GM12865 (cell line): Measurements from ENCODE around the gene AGFG1.
A peak's percentile ranks its signal among the peaks of the same experiment; 100 is the strongest.
"Not testable (repeated sequence)": the region's sequence is repeated elsewhere in the genome, so short reads cannot be mapped to it uniquely, and the experiment has no call there.

Source experiments
- DNase-seq: peaks from one replicate; pipeline ENCODE4 v3.0.0; 2010; ENCODE audit warnings: low read depth
- H3K4me3 ChIP-seq: 2 replicates; pipeline ENCODE4 v1.5.1; 2011; ENCODE audit warnings: mild to moderate bottlenecking, low read depth, low read length, control low read depth
- TF ChIP-seq, protein P1 (sequence below): IDR thresholded peaks from 2 replicates; pipeline ENCODE4 v1.5.1; 2011; ENCODE audit warnings: low read length, control low read depth, low read depth, inconsistent platforms; ENCODE audit not compliant: insufficient read depth; ENCODE audit errors: missing control alignments

AGFG1 gene

DNA sequence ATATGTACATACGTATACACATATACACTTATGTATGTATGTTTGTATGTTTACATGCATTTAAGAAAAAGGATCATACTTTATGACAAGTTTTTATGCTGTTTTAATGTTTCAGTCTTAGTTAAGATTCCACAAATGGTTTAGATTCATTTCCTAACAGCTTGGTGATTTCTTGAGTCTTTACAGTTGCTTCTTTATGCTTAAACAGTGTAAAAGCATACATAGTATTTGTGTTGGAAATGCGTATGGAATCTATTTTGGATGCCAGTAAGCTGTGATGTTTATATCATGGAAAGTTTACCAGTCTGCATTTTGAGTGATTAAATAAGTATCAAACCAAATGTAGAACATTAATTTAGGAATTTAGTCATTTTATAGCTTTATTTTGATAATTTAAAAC is 55.4 kb downstream of the AGFG1 start:
- DNase-seq, result no peak
- TF ChIP-seq, protein P1, sequence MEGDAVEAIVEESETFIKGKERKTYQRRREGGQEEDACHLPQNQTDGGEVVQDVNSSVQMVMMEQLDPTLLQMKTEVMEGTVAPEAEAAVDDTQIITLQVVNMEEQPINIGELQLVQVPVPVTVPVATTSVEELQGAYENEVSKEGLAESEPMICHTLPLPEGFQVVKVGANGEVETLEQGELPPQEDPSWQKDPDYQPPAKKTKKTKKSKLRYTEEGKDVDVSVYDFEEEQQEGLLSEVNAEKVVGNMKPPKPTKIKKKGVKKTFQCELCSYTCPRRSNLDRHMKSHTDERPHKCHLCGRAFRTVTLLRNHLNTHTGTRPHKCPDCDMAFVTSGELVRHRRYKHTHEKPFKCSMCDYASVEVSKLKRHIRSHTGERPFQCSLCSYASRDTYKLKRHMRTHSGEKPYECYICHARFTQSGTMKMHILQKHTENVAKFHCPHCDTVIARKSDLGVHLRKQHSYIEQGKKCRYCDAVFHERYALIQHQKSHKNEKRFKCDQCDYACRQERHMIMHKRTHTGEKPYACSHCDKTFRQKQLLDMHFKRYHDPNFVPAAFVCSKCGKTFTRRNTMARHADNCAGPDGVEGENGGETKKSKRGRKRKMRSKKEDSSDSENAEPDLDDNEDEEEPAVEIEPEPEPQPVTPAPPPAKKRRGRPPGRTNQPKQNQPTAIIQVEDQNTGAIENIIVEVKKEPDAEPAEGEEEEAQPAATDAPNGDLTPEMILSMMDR, result no peak
- no peak overlapping the region for H3K4me3 ChIP-seq

DNA sequence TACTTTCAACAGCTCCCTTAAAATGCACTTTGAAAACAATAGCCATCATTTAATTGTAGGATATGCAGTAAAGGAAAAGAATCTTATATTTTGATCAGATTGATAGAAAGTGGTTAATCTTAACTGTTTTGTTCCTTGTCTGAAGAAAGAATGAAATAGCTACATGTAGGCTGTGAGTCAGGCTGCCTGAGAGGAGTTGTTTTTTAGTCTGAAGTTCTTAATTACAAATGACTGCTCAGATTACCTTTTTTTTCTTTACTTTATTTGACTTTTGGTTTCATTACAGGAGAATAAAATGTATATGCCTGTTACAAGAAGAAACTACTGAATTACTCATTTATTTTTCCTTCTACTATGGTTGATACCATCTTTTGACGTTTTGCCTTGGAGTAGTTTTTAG is 56.8 kb downstream of the AGFG1 start:
- DNase-seq, result no peak
- H3K4me3 ChIP-seq, result no peak overlapping the region
- TF ChIP-seq, protein P1, result no peak

DNA sequence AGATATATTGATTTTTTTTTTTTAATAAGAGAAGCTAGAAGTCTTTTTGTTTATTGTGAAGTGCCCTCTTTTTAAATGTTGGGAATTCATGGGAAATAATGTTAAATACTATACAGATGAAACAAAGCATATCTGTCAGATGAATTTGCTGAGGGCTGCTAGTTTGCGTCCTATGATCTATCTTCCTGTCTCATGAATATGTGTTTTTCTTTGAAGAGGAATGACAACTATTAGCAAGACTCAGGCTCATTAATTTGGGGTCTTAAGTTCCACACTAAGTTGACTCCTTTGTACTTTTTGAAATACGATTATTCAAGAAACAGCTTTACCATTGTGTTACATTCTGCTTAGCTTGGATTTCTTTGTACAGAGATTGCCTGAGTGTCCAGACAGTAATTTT is 57.9 kb downstream of the AGFG1 start:
- DNase-seq, result no peak
- TF ChIP-seq, protein P1, result no peak
- H3K4me3 ChIP-seq, result no peak overlapping the region

DNA sequence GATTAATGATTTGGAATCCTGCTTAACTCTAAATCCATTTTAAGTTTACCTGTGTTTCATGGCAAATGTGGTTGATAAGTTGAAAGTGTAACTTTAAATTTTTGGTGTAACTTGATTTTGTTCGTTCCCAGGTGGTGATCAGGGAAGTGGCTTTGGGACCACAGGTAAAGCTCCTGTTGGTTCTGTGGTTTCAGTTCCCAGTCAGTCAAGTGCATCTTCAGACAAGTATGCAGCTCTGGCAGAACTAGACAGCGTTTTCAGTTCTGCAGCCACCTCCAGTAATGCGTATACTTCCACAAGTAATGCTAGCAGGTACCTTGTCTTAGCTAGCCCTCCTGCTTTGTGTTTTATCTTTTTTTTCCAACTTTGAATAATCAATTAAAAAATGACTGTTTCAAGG is 62.8 kb downstream of the AGFG1 start:
- DNase-seq, result peak; percentile 74
- TF ChIP-seq, protein P1, result no peak
- no peak overlapping the region for H3K4me3 ChIP-seq

DNA sequence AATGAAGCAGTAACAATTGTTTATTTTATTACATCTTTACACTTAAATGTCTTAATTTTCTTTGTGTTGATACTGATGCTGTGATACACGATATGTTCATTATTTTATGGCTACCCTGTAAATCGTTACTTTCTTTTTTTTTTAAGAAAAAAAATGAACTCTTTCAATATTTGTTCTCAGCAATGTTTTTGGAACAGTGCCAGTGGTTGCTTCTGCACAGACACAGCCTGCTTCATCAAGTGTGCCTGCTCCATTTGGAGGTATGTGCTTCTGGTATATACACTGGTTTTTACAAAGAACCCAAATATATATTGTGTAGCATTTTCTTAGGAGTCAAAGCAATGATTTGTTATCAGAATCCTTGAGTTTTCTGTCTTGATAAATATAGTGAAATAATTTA is 64.5 kb downstream of the AGFG1 start:
- TF ChIP-seq, protein P1, result no peak
- H3K4me3 ChIP-seq, result no peak overlapping the region
- DNase-seq, result no peak

DNA sequence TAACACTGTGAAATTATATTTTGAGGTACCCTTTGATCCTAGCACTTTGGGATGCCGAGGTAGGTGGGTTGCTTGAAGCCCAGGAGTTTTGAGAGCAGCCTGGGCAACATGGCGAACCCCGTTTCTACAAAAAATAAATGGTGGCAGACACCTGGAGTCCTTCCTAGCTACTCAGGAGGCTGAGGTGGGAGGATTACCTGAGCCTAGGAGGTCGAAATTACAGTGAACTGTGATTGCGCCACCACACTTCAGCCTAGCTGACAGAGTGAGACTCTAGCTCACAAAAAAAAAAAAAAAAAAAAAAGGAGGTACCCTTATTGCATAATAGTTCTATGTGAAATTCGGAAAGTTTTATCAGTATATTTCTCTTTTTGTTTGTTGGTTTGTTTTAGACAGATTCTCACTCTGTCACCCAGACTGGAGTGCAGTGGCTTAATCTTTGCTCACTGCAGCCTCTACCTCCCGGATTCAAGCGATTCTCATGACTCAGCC is 67.6 kb downstream of the AGFG1 start:
- TF ChIP-seq, protein P1, result no peak
- no peak for DNase-seq
- no peak overlapping the region for H3K4me3 ChIP-seq

DNA sequence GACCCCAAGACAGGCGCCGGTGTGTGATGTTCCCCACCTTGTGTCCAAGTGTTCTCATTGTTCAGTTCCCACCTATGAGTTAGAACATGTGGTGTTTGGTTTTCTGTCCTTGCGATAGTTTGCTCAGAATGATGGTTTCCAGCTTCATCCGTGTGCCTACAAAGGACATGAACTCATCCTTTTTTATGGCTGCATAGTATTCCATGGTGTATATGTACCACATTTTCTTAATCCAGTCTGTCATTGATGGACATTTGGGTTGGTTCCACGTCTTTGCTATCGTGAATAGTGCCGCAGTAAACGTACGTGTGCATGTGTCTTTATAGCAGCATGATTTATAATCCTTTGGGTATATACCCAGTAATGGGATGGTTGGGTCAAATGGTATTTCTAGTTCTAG is 68.4 kb downstream of the AGFG1 start:
- DNase-seq, H3K4me3 ChIP-seq: not testable (repeated sequence)
